ENCODE measurements around the gene SLC9A2. TPM values are rescaled to one million over a fixed set of nuclear protein-coding genes. Genes with fewer than 3 reads are reported as not detected.

Gene SLC9A2
- total RNA-seq, 1 experiment from 2014 or later, result not detected

- Histone ChIP-seq H3K9me2 (replicated peaks; ENCODE audit: insufficient read depth, low read length) (no peaks in the 10 kb centered on the region), H3K36me3 (ENCODE audit: insufficient read depth, low read length) (no peaks in the 10 kb centered on the region), H3K27me3 (ENCODE audit: low read length) (no peaks in the 10 kb centered on the region), H3K4me3 (ENCODE audit: low read length) (no peak overlapping the region), H4K20me1 (ENCODE audit: insufficient read depth, low read depth, low read length) (no peaks in the 10 kb centered on the region), H3K4me2 (ENCODE audit: low read depth, low read length, poor library complexity, severe bottlenecking) (no peak overlapping the region), H3K27ac (ENCODE audit: low read length) (no peak overlapping the region), H3K9me3 (ENCODE audit: low read length) (no peaks in the 10 kb centered on the region), H3K79me2 (ENCODE audit: low read length) (no peaks in the 10 kb centered on the region), H2AFZ (ENCODE audit: low read length) (no peak overlapping the region), H3K9ac (ENCODE audit: low read length) (no peak overlapping the region), H3K4me1 (ENCODE audit: low read length) (peaks cover 9% of the 10 kb centered on the region)
- DNase-seq, result no peak
Observed at GRCh38 chr2:102669401-102669800, 50.0 kb downstream of the SLC9A2 start.

GRCh38 chr2:102672107-102672776 lies 52.9 kb downstream of the SLC9A2 start:
- Histone ChIP-seq H3K36me3 (ENCODE audit: insufficient read depth, low read length) (no peaks in the 10 kb centered on the region), H3K4me1 (ENCODE audit: low read length) (peaks cover 2% of the 10 kb centered on the region), H3K9me3 (ENCODE audit: low read length) (no peaks in the 10 kb centered on the region), H3K4me2 (ENCODE audit: low read depth, low read length, poor library complexity, severe bottlenecking) (no peak overlapping the region), H3K27ac (ENCODE audit: low read length) (no peak overlapping the region), H4K20me1 (ENCODE audit: insufficient read depth, low read depth, low read length) (no peaks in the 10 kb centered on the region), H3K79me2 (ENCODE audit: low read length) (no peaks in the 10 kb centered on the region), H3K4me3 (ENCODE audit: low read length) (no peak overlapping the region), H3K9me2 (replicated peaks; ENCODE audit: insufficient read depth, low read length) (no peaks in the 10 kb centered on the region), H2AFZ (ENCODE audit: low read length) (no peak overlapping the region), H3K9ac (ENCODE audit: low read length) (no peak overlapping the region), H3K27me3 (ENCODE audit: low read length) (no peaks in the 10 kb centered on the region)
- no peak for DNase-seq

- no peaks in the 10 kb centered on the region for H3K4me1 ChIP-seq (ENCODE audit: low read length)
- no peak overlapping the region for H3K27ac ChIP-seq (ENCODE audit: low read length)
- no peak overlapping the region for H3K4me2 ChIP-seq (ENCODE audit: low read depth, low read length, poor library complexity, severe bottlenecking)
- H2AFZ ChIP-seq (ENCODE audit: low read length), result no peak overlapping the region
- no peaks in the 10 kb centered on the region for H4K20me1 ChIP-seq (ENCODE audit: insufficient read depth, low read depth, low read length)
- H3K9me2 ChIP-seq (replicated peaks; ENCODE audit: insufficient read depth, low read length), result no peaks in the 10 kb centered on the region
- DNase-seq, result no peak
- H3K9me3 ChIP-seq (ENCODE audit: low read length), result no peaks in the 10 kb centered on the region
- H3K9ac ChIP-seq (ENCODE audit: low read length), result no peak overlapping the region
- H3K27me3 ChIP-seq (ENCODE audit: low read length), result no peaks in the 10 kb centered on the region
- H3K79me2 ChIP-seq (ENCODE audit: low read length), result no peaks in the 10 kb centered on the region
- no peaks in the 10 kb centered on the region for H3K36me3 ChIP-seq (ENCODE audit: insufficient read depth, low read length)
- H3K4me3 ChIP-seq (ENCODE audit: low read length), result no peak overlapping the region
Observed at GRCh38 chr2:102674370-102674769, 55.0 kb downstream of the SLC9A2 start.

- no peak for DNase-seq
- H3K79me2 ChIP-seq (ENCODE audit: low read length), result no peaks in the 10 kb centered on the region
- H3K36me3 ChIP-seq (ENCODE audit: insufficient read depth, low read length), result no peaks in the 10 kb centered on the region
- no peaks in the 10 kb centered on the region for H4K20me1 ChIP-seq (ENCODE audit: insufficient read depth, low read depth, low read length)
- no peaks in the 10 kb centered on the region for H3K27me3 ChIP-seq (ENCODE audit: low read length)
- no peaks in the 10 kb centered on the region for H3K9me2 ChIP-seq (replicated peaks; ENCODE audit: insufficient read depth, low read length)
- no peak overlapping the region for H3K27ac ChIP-seq (ENCODE audit: low read length)
- H3K4me2 ChIP-seq (ENCODE audit: low read depth, low read length, poor library complexity, severe bottlenecking), result no peak overlapping the region
- no peak overlapping the region for H3K9ac ChIP-seq (ENCODE audit: low read length)
- H2AFZ ChIP-seq (ENCODE audit: low read length), result no peak overlapping the region; the same call in 1 of the 2 replicates
- H3K4me3 ChIP-seq (ENCODE audit: low read length), result no peak overlapping the region
- H3K4me1 ChIP-seq (ENCODE audit: low read length), result no peaks in the 10 kb centered on the region
- no peaks in the 10 kb centered on the region for H3K9me3 ChIP-seq (ENCODE audit: low read length)
Observed at GRCh38 chr2:102674836-102675235, 55.5 kb downstream of the SLC9A2 start.

- Histone ChIP-seq H4K20me1 (ENCODE audit: insufficient read depth, low read depth, low read length) (no peaks in the 10 kb centered on the region), H2AFZ (ENCODE audit: low read length) (no peak overlapping the region), H3K27ac (ENCODE audit: low read length) (no peak overlapping the region), H3K9me3 (ENCODE audit: low read length) (no peaks in the 10 kb centered on the region), H3K36me3 (ENCODE audit: insufficient read depth, low read length) (no peaks in the 10 kb centered on the region), H3K4me1 (ENCODE audit: low read length) (no peaks in the 10 kb centered on the region), H3K4me2 (ENCODE audit: low read depth, low read length, poor library complexity, severe bottlenecking) (no peak overlapping the region), H3K27me3 (ENCODE audit: low read length) (no peaks in the 10 kb centered on the region), H3K4me3 (ENCODE audit: low read length) (no peak overlapping the region), H3K9ac (ENCODE audit: low read length) (no peak overlapping the region), H3K79me2 (ENCODE audit: low read length) (no peaks in the 10 kb centered on the region), H3K9me2 (replicated peaks; ENCODE audit: insufficient read depth, low read length) (no peaks in the 10 kb centered on the region)
- no peak for DNase-seq
Observed at GRCh38 chr2:102677244-102678215, 58.2 kb downstream of the SLC9A2 start.

- H3K9me2 ChIP-seq (replicated peaks; ENCODE audit: insufficient read depth, low read length), result no peaks in the 10 kb centered on the region
- no peak overlapping the region for H3K27ac ChIP-seq (ENCODE audit: low read length)
- no peak overlapping the region for H3K4me2 ChIP-seq (ENCODE audit: low read depth, low read length, poor library complexity, severe bottlenecking)
- H2AFZ ChIP-seq (ENCODE audit: low read length), result no peak overlapping the region
- H3K9ac ChIP-seq (ENCODE audit: low read length), result no peak overlapping the region
- H3K27me3 ChIP-seq (ENCODE audit: low read length), result no peaks in the 10 kb centered on the region
- no peaks in the 10 kb centered on the region for H3K4me1 ChIP-seq (ENCODE audit: low read length)
- no peaks in the 10 kb centered on the region for H3K79me2 ChIP-seq (ENCODE audit: low read length)
- no peaks in the 10 kb centered on the region for H3K9me3 ChIP-seq (ENCODE audit: low read length)
- no peak overlapping the region for H3K4me3 ChIP-seq (ENCODE audit: low read length)
- no peaks in the 10 kb centered on the region for H4K20me1 ChIP-seq (ENCODE audit: insufficient read depth, low read depth, low read length)
- no peaks in the 10 kb centered on the region for H3K36me3 ChIP-seq (ENCODE audit: insufficient read depth, low read length)
- DNase-seq, result no peak
Observed at GRCh38 chr2:102678442-102678841, 59.1 kb downstream of the SLC9A2 start.

GRCh38 chr2:102686479-102687439 lies 67.4 kb downstream of the SLC9A2 start:
- DNase-seq, result no peak
- no peak overlapping the region for H3K27ac ChIP-seq (ENCODE audit: low read length)

More at GRCh38 chr2:102686479-102687439, 67.4 kb downstream of the SLC9A2 start:
- H3K9me3 ChIP-seq (ENCODE audit: low read length), result no peaks in the 10 kb centered on the region
- H3K79me2 ChIP-seq (ENCODE audit: low read length), result no peaks in the 10 kb centered on the region
- no peaks in the 10 kb centered on the region for H3K9me2 ChIP-seq (replicated peaks; ENCODE audit: insufficient read depth, low read length)
- H3K36me3 ChIP-seq (ENCODE audit: insufficient read depth, low read length), result no peaks in the 10 kb centered on the region
- H3K4me2 ChIP-seq (ENCODE audit: low read depth, low read length, poor library complexity, severe bottlenecking), result no peak overlapping the region
- no peaks in the 10 kb centered on the region for H3K27me3 ChIP-seq (ENCODE audit: low read length)
- no peak overlapping the region for H2AFZ ChIP-seq (ENCODE audit: low read length)
- H3K4me3 ChIP-seq (ENCODE audit: low read length), result no peak overlapping the region
- H3K4me1 ChIP-seq (ENCODE audit: low read length), result no peaks in the 10 kb centered on the region
- no peak overlapping the region for H3K9ac ChIP-seq (ENCODE audit: low read length)
- no peaks in the 10 kb centered on the region for H4K20me1 ChIP-seq (ENCODE audit: insufficient read depth, low read depth, low read length)
